Muscle of back (tissue), 11 donors: Measurements from ENCODE around the gene INTS1. TPM values are rescaled to one million over a fixed set of nuclear protein-coding genes. Genes with fewer than 3 reads are reported as not detected.
A peak's percentile ranks its signal among the peaks of the same experiment; 100 is the strongest.

Source experiments
- DNase-seq, 3 donors: peaks; one replicate each; pipeline versions ENCODE4 v3.0.0 to v3.0.0-alpha.2; 2013
- polyA plus RNA-seq, 10 donors: library from polyadenylated mRNA; unstranded; fragments of 120-200 nt; gene quantifications; one replicate each; pipeline ENCODE4 v1.2.1, GENCODE V29; 2013; ENCODE audit not compliant: insufficient read length in 10 of 10

INTS1 gene
- polyA plus RNA-seq, 10 donors: 29.9 to 53.0 (median 41.8) TPM

GRCh38 chr7:1434891-1435670 is 69.1 kb downstream of the INTS1 start:
- no peak for DNase-seq

- DNase-seq: no peak
Observed at GRCh38 chr7:1434165-1434718, 69.9 kb downstream of the INTS1 start.

DNA sequence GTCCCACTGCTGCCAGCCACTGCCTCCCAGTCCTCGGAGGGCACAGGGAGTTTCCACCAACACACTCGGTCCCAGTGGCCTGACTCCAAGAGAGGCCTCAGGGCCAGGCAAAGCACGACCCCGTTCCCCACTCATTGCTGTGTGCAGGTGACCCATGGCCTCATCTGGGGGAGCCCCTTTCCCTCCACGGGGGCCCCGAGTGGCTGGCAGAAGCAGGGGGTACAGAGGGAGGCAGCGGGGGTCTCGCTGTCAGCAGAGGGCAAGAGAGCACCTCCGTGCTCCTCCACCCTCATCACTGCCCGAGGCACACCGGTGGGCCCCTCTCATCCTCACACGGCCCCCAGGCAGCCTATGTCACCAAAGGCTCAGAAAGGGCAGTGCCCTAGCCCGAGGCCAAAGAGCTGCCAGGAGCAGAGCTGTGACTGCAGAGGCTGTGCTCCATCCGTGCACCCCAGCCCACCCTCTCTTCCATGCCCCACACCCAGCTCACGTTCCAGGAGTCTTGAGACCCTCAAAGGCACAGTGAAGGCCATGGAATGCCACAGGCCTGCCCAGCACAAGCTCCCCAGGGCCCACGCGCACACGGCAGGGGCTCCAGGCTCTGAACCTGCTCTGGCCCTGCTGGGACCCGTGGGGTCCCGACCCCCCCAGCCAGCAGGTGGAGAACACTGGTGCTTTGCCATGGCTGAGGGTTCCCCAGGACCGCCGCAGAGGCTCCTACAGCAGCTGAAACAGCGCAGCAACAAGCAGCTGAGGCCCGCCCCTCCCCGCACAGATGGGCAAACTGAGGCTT is 70.9 kb downstream of the INTS1 start:
- DNase-seq: no peak

- DNase-seq: peak; percentile 40 to 76 (median 60)
Observed at GRCh38 chr7:1432411-1433082, 71.6 kb downstream of the INTS1 start.

GRCh38 chr7:1431634-1432380 is 72.4 kb downstream of the INTS1 start:
- no peak for DNase-seq

- DNase-seq: no peak
Observed at GRCh38 chr7:1431226-1431625, 73.0 kb downstream of the INTS1 start.

DNA sequence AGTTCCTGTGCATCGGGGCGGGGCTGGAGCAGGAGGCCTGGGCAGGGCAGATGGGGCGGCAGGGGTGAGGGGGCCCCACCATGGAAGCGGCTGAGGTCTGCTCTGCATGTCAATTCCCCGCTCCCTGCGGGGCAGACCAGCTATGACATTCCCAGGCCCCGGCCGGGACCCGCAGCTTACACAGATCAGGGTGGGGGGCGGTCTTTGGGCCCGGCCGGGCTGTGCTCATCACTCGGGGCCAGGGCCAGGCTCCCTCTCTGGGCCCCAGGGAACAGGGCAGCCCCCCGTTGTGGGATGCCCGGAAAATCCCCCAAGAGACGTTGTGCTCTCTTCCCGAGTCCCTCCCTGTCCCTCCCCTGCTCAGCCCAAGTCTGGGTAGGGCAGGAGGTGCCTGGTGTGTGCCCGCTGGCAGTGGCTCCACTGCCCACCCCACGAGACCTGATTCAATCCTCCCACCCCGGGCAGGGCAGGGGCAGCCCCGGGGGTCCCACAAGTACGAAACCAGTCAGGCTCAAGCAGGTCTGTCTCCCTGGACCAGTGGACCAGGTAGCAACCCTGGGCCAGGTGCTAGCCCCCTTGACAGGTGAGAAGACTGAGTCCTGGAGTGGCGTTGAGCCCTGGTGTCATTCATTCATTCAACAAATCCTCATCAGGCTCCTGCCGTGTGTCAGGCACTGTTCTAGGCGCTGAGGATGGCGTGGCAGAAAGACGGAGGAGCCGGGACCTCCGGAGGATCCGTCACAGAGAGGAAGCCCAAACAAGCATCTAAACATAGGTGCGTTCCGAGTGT is 73.9 kb downstream of the INTS1 start:
- DNase-seq: no peak

GRCh38 chr7:1428941-1429501 is 75.2 kb downstream of the INTS1 start:
- DNase-seq: peak in 1 of 3 donors; percentile 60

DNA sequence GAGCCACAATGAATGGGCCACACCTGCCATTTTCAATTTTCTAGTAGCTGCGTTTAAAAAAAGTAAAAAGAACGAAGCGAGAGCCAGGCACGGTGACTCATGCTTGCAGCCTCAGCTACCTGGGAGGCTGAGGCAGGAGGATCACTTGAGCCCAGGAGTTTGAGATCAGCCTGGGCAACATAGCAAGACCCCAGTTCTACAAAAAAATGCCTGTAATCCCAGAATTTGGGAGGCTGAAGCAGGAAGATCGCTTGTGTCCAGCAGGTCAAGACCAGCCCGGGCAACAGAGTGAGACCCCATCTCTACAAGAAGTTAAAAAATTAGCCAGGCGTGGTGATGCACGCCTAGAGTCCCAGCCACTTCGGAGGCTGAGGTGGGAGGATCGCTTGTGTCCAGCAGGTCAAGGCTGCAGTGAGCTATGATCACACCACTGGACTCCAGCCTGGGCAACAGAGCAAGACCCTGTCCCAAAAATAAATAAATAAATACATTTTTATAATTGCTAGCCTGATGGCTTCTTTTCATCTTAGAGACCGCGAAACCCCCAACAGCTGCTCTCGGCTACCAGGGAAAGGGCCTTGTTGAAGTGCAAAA is 77.0 kb downstream of the INTS1 start:
- DNase-seq: no peak

GRCh38 chr7:1426474-1426873 is 77.7 kb downstream of the INTS1 start:
- DNase-seq: no peak

GRCh38 chr7:1425292-1426136 is 78.7 kb downstream of the INTS1 start:
- DNase-seq: no peak

GRCh38 chr7:1424041-1424440 is 80.1 kb downstream of the INTS1 start:
- no peak for DNase-seq

GRCh38 chr7:1423264-1423811 is 80.9 kb downstream of the INTS1 start:
- no peak for DNase-seq

DNA sequence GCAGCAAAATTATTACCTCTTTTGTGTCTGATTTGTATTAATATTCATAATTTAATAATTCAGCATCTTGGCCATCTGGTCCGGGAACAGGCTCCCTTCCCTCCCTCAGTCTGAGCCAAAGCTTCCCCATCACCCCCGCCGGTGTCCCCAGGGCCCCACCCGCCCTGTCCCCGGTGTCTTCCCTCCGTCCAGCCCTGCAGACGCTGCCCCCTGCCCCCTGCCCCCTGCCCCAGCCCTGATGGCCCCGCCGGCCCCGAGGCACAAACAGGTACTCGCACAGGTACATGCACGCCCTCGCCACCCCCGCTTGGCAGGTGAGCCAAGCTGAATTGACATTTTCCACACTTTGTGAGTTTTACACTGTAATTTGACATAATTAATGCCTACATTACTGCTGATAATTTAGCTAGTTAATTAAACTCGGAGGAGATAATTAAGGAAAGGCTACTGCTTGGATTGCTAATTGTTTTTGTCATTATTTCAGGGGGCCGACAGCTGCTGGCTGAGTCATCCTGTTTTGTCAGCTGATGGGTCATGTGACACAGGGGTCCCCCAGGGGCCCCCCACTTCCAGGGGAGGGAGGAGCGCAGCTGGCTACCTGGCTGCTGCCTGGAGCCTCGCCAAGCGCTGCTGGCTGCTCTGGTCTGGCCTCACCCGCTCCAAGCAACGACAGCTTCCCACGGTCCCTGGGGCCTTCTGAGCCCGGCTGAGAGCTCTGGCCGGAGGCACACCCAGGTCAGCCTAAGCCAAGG is 81.5 kb downstream of the INTS1 start:
- peak in 2 of 3 donors; percentile 16 to 58 for DNase-seq

GRCh38 chr7:1421946-1422345 is 82.2 kb downstream of the INTS1 start:
- DNase-seq: no peak

DNA sequence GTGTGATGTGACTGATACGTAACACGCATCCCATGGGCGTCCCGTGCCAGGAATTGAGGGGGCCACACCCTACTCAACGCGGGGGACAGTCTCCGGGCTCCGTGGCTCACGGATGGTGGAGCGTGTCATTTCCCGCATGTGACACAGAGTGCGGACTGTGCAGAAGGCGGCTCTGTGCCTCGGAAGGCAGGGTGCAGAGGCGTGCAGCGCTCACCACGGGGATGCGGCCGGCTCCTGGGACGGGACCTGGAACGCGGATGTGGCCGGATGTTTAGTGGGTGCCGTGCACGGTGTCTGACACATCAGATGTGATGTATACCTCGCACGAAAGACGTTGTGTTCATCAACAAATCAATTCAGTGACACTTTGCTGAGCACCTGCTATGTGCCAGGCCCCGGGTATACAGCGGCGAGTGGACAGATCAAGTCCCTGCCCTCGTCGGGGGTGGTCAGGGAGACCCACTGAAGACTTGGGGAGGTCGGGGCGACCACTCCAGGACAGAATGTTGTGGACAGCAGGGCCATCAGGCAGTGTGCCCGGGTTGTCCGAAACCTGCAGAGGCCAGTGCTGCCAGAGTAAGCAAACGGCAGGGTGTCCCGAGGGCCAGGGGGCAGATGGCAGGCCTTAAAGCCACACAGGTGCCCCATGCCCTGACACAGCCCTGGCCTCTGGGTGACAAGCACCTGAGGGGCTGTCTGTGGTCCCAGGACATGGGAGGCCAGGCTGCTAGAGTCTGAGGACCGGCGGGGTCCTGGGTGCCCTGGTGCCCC is 83.0 kb downstream of the INTS1 start:
- DNase-seq: no peak
